HG03039 (cell line): ENCODE data around the gene NXNL1.
"Not testable (repeated sequence)": the region's sequence is repeated elsewhere in the genome, so short reads cannot be mapped to it uniquely, and the experiment has no call there.

ENCODE experiments used
- ATAC-seq: cut with Tn5 transposase; IDR thresholded peaks from one replicate; pipeline ENCODE4 v1.9.1; 2021; ENCODE audit warnings: mild to moderate bottlenecking, moderate library complexity; ENCODE audit not compliant: unreplicated experiment

The NXNL1 gene

GRCh38 chr19:17460372-17461230 is at the start of gene NXNL1:
NXNL1 (minus strand) TSS chr19:17460926; CDS start chr19:17460869, 57 bp downstream.
- no peak for ATAC-seq

GRCh38 chr19:17508558-17508933 is 47.8 kb upstream of the NXNL1 start:
- ATAC-seq, result not testable (repeated sequence)

GRCh38 chr19:17506745-17507144 is 46.0 kb upstream of the NXNL1 start:
- ATAC-seq, result no peak

- no peak for ATAC-seq
Observed at GRCh38 chr19:17505223-17505622, 44.5 kb upstream of the NXNL1 start.

GRCh38 chr19:17504456-17504855 is 43.7 kb upstream of the NXNL1 start:
- no peak for ATAC-seq

- ATAC-seq, result no peak
Observed at GRCh38 chr19:17504030-17504429, 43.3 kb upstream of the NXNL1 start.

GRCh38 chr19:17503240-17503639 is 42.5 kb upstream of the NXNL1 start:
- no peak for ATAC-seq

GRCh38 chr19:17500447-17501198 is 39.9 kb upstream of the NXNL1 start:
- no peak for ATAC-seq

GRCh38 chr19:17499648-17500446 is 39.1 kb upstream of the NXNL1 start:
- ATAC-seq, result no peak

- ATAC-seq, result not testable (repeated sequence)
Observed at GRCh38 chr19:17499025-17499424, 38.3 kb upstream of the NXNL1 start.

GRCh38 chr19:17497149-17497798 is 36.5 kb upstream of the NXNL1 start:
- no peak for ATAC-seq

- ATAC-seq, result no peak
Observed at GRCh38 chr19:17496337-17496997, 35.7 kb upstream of the NXNL1 start.

GRCh38 chr19:17495639-17496296 is 35.0 kb upstream of the NXNL1 start:
- no peak for ATAC-seq

GRCh38 chr19:17491287-17491686 is 30.6 kb upstream of the NXNL1 start:
- ATAC-seq, result no peak

GRCh38 chr19:17490411-17490810 is 29.7 kb upstream of the NXNL1 start:
- ATAC-seq, result no peak

GRCh38 chr19:17489392-17490030 is 28.8 kb upstream of the NXNL1 start:
- ATAC-seq, result no peak

- ATAC-seq, result no peak
Observed at GRCh38 chr19:17488593-17489391, 28.1 kb upstream of the NXNL1 start.
